GM12878 (cell line): Measurements from ENCODE around the gene TRAF3IP1. TPM values are rescaled to one million over a fixed set of nuclear protein-coding genes. Genes with fewer than 3 reads are reported as not detected.

Experiments
- CBFB ChIP-seq: IDR thresholded peaks from 2 replicates; pipeline ENCODE4 v1.6.1; 2016; ENCODE audit warnings: antibody characterized with exemption, low read depth
- EGR1 ChIP-seq, 2 experiments: IDR thresholded peaks; 1 replicate in 1 of 2; 2 replicates in 1 of 2; pipeline ENCODE4 v1.6.1; 2011 to 2012; ENCODE audit warnings: low read depth in 2 of 2, low read length in 2 of 2, borderline replicate concordance in 1 of 2, mild to moderate bottlenecking in 1 of 2, moderate library complexity in 1 of 2
- HCFC1 ChIP-seq: fragments of 150-350 bp; IDR thresholded peaks from 2 replicates; pipeline ENCODE4 v1.6.1; 2014; ENCODE audit warnings: low read length
- IRF3 ChIP-seq: fragments of 450-650 bp; IDR thresholded peaks from 2 replicates; pipeline ENCODE4 v1.6.1; 2014; ENCODE audit warnings: mild to moderate bottlenecking
- IRF5 ChIP-seq: fragments of 450-650 bp; IDR thresholded peaks from 2 replicates; pipeline ENCODE4 v1.6.1; 2017; ENCODE audit warnings: borderline replicate concordance
- JUND ChIP-seq: IDR thresholded peaks from 2 replicates; pipeline ENCODE4 v1.6.1; 2012; ENCODE audit warnings: low read depth, mild to moderate bottlenecking, low read length, improper control_type of control experiment, moderate library complexity
- LARP7 ChIP-seq: fragments of 450-650 bp; IDR thresholded peaks from 2 replicates; pipeline ENCODE4 v1.6.1; 2017; ENCODE audit warnings: mild to moderate bottlenecking
- MEF2B ChIP-seq: fragments of 450-650 bp; IDR thresholded peaks from 2 replicates; pipeline ENCODE4 v1.6.1; 2018; ENCODE audit warnings: mild to moderate bottlenecking, moderate library complexity; ENCODE audit not compliant: partially characterized antibody, poor library complexity, severe bottlenecking
- NR2F1 ChIP-seq: fragments of 450-650 bp; conservative IDR thresholded peaks from 2 replicates; pipeline ENCODE4 v1.6.1; 2017; ENCODE audit warnings: mild to moderate bottlenecking
- PAX5 ChIP-seq: IDR thresholded peaks from 2 replicates; pipeline ENCODE4 v1.6.1; 2011; ENCODE audit warnings: low read depth, low read length, borderline replicate concordance
- RUNX3 ChIP-seq: IDR thresholded peaks from 2 replicates; pipeline ENCODE4 v1.6.1; 2012; ENCODE audit warnings: low read length, inconsistent platforms
- SP1 ChIP-seq: IDR thresholded peaks from one replicate; pipeline ENCODE4 v1.6.1; 2011; ENCODE audit warnings: low read depth, low read length
- TAF1 ChIP-seq: IDR thresholded peaks from 2 replicates; pipeline ENCODE4 v1.6.1; 2011; ENCODE audit warnings: mild to moderate bottlenecking, low read depth, low read length, borderline replicate concordance
- TCF7 ChIP-seq: IDR thresholded peaks from 2 replicates; pipeline ENCODE4 v1.6.1; 2014; ENCODE audit warnings: antibody characterized with exemption, borderline replicate concordance
- ZNF217 ChIP-seq: fragments of 450-650 bp; IDR thresholded peaks from 2 replicates; pipeline ENCODE4 v1.6.1; 2017; ENCODE audit warnings: antibody characterized with exemption, mild to moderate bottlenecking
- polyA plus RNA-seq, 11 experiments: library from polyadenylated mRNA; depleted of rRNA in 4 of 11; unstranded in 6 of 11; stranded (reverse) in 5 of 11; fragments of >200 nt; fragmentation: Nextera tagmentation in 4 of 11; fragmentation: Illumina TruSeq in 1 of 11; extraction: Ambion mirVana in 4 of 11; extraction: Trizol in 1 of 11; gene quantifications; 1 replicate in 1 of 11; 2 replicates in 10 of 11; pipeline versions ENCODE4 v1.2.1 to v1.2.3, GENCODE V29; 2011 to 2016; ENCODE audit warnings: inconsistent platforms in 2 of 11, missing spikeins in 2 of 11, low read depth in 1 of 11
- total RNA-seq, 4 experiments: library from RNA; depleted of rRNA in 3 of 4; stranded (reverse); fragments of >200 nt in 3 of 4; fragmentation: Illumina TruSeq in 1 of 4; extraction: Trizol in 1 of 4; gene quantifications; 2 replicates each; pipeline versions ENCODE4 v1.2.1 to v1.2.3, GENCODE V29; 2013 to 2021
- TF ChIP-seq, protein P1 (sequence below): fragments of 450-650 bp; IDR thresholded peaks from 2 replicates; pipeline ENCODE4 v1.6.1; 2018; ENCODE audit warnings: borderline replicate concordance, mild to moderate bottlenecking; ENCODE audit not compliant: partially characterized antibody
- TF ChIP-seq, protein P2 (sequence below): fragments of 150-350 bp; IDR thresholded peaks from 2 replicates; pipeline ENCODE4 v1.6.1; 2016; ENCODE audit warnings: low read depth, low read length
- TF ChIP-seq, protein P3 (sequence below): fragments of 450-650 bp; IDR thresholded peaks from 2 replicates; pipeline ENCODE4 v1.6.1; 2016; ENCODE audit warnings: mild to moderate bottlenecking
- TF ChIP-seq, protein P4 (sequence below): fragments of 450-650 bp; conservative IDR thresholded peaks from 2 replicates; pipeline ENCODE4 v1.6.1; 2017; ENCODE audit warnings: mild to moderate bottlenecking, moderate library complexity

TRAF3IP1 gene
- total and polyA plus RNA-seq, 10 of the 15 experiments (the other 5 are each of a cell fraction or from before 2014, with no cell fraction given), result 1.6 to 7.5 (median 3.6) TPM

- TF ChIP-seq, protein P1, sequence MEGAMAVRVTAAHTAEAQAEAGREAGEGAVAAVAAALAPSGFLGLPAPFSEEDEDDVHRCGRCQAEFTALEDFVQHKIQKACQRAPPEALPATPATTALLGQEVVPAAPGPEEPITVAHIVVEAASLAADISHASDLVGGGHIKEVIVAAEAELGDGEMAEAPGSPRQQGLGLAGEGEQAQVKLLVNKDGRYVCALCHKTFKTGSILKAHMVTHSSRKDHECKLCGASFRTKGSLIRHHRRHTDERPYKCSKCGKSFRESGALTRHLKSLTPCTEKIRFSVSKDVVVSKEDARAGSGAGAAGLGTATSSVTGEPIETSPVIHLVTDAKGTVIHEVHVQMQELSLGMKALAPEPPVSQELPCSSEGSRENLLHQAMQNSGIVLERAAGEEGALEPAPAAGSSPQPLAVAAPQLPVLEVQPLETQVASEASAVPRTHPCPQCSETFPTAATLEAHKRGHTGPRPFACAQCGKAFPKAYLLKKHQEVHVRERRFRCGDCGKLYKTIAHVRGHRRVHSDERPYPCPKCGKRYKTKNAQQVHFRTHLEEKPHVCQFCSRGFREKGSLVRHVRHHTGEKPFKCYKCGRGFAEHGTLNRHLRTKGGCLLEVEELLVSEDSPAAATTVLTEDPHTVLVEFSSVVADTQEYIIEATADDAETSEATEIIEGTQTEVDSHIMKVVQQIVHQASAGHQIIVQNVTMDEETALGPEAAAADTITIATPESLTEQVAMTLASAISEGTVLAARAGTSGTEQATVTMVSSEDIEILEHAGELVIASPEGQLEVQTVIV, result no peak
- TF ChIP-seq, protein P2, sequence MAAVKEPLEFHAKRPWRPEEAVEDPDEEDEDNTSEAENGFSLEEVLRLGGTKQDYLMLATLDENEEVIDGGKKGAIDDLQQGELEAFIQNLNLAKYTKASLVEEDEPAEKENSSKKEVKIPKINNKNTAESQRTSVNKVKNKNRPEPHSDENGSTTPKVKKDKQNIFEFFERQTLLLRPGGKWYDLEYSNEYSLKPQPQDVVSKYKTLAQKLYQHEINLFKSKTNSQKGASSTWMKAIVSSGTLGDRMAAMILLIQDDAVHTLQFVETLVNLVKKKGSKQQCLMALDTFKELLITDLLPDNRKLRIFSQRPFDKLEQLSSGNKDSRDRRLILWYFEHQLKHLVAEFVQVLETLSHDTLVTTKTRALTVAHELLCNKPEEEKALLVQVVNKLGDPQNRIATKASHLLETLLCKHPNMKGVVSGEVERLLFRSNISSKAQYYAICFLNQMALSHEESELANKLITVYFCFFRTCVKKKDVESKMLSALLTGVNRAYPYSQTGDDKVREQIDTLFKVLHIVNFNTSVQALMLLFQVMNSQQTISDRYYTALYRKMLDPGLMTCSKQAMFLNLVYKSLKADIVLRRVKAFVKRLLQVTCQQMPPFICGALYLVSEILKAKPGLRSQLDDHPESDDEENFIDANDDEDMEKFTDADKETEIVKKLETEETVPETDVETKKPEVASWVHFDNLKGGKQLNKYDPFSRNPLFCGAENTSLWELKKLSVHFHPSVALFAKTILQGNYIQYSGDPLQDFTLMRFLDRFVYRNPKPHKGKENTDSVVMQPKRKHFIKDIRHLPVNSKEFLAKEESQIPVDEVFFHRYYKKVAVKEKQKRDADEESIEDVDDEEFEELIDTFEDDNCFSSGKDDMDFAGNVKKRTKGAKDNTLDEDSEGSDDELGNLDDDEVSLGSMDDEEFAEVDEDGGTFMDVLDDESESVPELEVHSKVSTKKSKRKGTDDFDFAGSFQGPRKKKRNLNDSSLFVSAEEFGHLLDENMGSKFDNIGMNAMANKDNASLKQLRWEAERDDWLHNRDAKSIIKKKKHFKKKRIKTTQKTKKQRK, result no peak
- TF ChIP-seq JUND (no peak), HCFC1 (no peak; the same call in 1 of the 2 replicates), MEF2B (no peak), ZNF217 (0 out of 2 replicates have a peak, but pooled peaks have one; percentile 20), NR2F1 (no peak), SP1 (peak; percentile 25), PAX5 (no peak), EGR1 (IDR thresholded peaks at IDR 0.05; ENCODE audit: borderline replicate concordance in 1 of 2, low read depth in 2 of 2, low read length in 2 of 2) (no peak), LARP7 (peak; percentile 73), TAF1 (no peak), TCF7 (no peak), IRF3 (no peak), RUNX3 (no peak), IRF5 (no peak), CBFB (no peak)
- TF ChIP-seq, protein P3, sequence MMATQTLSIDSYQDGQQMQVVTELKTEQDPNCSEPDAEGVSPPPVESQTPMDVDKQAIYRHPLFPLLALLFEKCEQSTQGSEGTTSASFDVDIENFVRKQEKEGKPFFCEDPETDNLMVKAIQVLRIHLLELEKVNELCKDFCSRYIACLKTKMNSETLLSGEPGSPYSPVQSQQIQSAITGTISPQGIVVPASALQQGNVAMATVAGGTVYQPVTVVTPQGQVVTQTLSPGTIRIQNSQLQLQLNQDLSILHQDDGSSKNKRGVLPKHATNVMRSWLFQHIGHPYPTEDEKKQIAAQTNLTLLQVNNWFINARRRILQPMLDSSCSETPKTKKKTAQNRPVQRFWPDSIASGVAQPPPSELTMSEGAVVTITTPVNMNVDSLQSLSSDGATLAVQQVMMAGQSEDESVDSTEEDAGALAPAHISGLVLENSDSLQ, result no peak
- TF ChIP-seq, protein P4, sequence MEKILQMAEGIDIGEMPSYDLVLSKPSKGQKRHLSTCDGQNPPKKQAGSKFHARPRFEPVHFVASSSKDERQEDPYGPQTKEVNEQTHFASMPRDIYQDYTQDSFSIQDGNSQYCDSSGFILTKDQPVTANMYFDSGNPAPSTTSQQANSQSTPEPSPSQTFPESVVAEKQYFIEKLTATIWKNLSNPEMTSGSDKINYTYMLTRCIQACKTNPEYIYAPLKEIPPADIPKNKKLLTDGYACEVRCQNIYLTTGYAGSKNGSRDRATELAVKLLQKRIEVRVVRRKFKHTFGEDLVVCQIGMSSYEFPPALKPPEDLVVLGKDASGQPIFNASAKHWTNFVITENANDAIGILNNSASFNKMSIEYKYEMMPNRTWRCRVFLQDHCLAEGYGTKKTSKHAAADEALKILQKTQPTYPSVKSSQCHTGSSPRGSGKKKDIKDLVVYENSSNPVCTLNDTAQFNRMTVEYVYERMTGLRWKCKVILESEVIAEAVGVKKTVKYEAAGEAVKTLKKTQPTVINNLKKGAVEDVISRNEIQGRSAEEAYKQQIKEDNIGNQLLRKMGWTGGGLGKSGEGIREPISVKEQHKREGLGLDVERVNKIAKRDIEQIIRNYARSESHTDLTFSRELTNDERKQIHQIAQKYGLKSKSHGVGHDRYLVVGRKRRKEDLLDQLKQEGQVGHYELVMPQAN, result peak; percentile 87
These were observed at the start of gene TRAF3IP1 (continued) for GRCh38 chr2:238320246-238320647.
